Measurements from ENCODE around the gene RBFOX2. TPM values are rescaled to one million over a fixed set of nuclear protein-coding genes. Genes with fewer than 3 reads are reported as not detected.

Gene RBFOX2
- total and polyA plus RNA-seq, 11 donors = 31.0 to 102 (median 84.0) TPM

DNA sequence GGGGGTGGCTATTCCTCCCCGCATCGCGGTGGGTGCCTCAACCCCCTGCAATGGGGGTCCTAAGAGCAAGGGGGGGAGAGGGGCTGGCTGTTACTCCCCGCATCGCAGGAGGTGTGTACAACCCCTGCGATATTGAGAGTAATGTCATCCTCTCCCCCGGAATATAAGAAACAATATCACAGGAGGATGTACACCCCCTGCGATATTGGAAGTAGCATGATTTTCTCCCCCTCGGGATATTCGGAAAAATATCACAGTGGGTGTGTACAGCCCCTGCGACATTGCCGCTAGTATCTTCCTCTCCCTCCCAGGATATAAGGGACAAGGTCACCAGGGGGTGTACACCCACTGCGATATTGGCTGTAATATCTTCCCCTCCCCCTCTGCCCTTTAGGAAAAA lies 333.4 kb downstream of the RBFOX2 start:
- intact Hi-C loops (cut with DNase I) = no loop called here
- H3K27me3 ChIP-seq = no peaks in the 10 kb centered on the region
- no peak overlapping the region for H3K27ac ChIP-seq
- 80 to 86% (median 84%) methylated on average over 10 to 13 of the region's 13 CpGs for WGBS, 4 donors
- no peaks in the 10 kb centered on the region for H3K4me1 ChIP-seq
- no peaks in the 10 kb centered on the region for H3K36me3 ChIP-seq
- no peak for ATAC-seq
- H3K9me3 ChIP-seq = no peaks in the 10 kb centered on the region
- no peak for TF ChIP-seq POLR2A (IDR thresholded peaks at IDR 0.05)
- TF ChIP-seq, protein P1, sequence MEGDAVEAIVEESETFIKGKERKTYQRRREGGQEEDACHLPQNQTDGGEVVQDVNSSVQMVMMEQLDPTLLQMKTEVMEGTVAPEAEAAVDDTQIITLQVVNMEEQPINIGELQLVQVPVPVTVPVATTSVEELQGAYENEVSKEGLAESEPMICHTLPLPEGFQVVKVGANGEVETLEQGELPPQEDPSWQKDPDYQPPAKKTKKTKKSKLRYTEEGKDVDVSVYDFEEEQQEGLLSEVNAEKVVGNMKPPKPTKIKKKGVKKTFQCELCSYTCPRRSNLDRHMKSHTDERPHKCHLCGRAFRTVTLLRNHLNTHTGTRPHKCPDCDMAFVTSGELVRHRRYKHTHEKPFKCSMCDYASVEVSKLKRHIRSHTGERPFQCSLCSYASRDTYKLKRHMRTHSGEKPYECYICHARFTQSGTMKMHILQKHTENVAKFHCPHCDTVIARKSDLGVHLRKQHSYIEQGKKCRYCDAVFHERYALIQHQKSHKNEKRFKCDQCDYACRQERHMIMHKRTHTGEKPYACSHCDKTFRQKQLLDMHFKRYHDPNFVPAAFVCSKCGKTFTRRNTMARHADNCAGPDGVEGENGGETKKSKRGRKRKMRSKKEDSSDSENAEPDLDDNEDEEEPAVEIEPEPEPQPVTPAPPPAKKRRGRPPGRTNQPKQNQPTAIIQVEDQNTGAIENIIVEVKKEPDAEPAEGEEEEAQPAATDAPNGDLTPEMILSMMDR (IDR thresholded peaks at IDR 0.05) = no peak
- H3K4me3 ChIP-seq = no peak overlapping the region
- no peak for DNase-seq

DNA sequence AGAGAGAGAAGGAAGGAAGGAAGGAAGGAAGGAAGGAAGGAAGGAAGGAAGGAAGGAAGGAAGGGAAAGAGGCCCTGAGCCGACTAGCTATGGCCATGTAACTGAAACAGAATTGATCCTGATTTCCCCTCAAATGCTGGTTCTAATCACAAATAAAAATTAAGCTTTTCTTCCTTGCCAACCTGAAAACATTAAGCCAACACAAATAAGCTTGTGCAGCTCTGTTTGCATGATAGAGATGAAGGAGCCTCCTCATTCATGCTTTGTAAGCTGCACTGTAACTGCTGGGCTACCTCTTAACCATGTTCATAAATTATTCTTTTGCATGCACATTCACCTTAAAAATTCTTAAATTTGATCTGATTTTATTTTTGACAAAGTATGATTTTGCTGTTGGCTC lies 338.6 kb downstream of the RBFOX2 start:
- TF ChIP-seq POLR2A (IDR thresholded peaks at IDR 0.05) = no peak
- TF ChIP-seq, protein P1 (IDR thresholded peaks at IDR 0.05) = no peak
- DNase-seq (no peak), ATAC-seq (no peak)
- intact Hi-C loops (cut with DNase I) = no loop called here
- Histone ChIP-seq H3K36me3 (no peaks in the 10 kb centered on the region), H3K27me3 (no peaks in the 10 kb centered on the region), H3K4me1 (no peaks in the 10 kb centered on the region), H3K9me3 (no peaks in the 10 kb centered on the region), H3K4me3 (no peak overlapping the region), H3K27ac (no peak overlapping the region)
- WGBS, 4 donors = 48 to 71% (median 55%) methylated on average over 1 of the region's 1 CpG

DNA sequence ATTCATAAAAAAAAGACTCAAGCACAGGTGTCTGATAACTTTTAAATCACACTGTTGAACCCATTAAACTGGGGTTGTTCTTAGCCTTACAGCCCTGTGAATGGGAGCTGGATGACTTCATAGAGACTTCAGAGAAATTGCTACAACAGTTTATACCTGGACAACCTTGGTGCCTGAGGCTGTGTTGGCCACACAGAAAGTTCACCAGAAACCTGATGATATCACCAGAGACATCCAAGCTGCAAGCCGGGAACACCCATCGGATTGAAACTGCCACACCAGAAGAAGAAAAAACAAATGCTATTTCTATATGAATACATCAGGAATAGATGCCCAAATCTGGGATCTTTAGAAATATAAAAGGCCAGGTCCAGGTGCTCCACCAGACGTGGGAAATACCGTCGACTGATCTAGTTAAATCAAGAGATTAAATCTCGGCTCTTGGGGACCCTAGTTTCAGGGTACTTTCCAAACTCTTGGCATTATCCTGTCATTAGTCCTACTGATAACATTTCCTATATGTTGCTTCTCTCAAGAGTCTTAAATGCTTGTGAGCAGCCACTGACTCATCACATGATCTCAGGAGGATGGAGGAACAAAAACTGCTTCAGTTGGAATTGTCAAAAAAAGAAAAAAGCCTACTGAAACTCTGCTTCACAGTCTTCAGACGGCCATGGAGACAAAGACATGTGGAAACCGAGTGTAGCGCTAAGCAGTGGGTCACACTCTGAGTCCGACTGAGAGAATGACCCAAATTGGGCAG lies 339.5 kb downstream of the RBFOX2 start:
- 78 to 86% (median 79%) methylated on average over 10 of the region's 10 CpGs for WGBS, 4 donors
- no peak overlapping the region for H3K4me3 ChIP-seq
- H3K27me3 ChIP-seq = no peaks in the 10 kb centered on the region
- no peaks in the 10 kb centered on the region for H3K9me3 ChIP-seq
- no peak for TF ChIP-seq POLR2A (IDR thresholded peaks at IDR 0.05)
- TF ChIP-seq, protein P1 (IDR thresholded peaks at IDR 0.05) = no peak
- DNase-seq = no peak
- peaks cover 0 to 6% (median 0%) of the 10 kb centered on the region in 12 donors for H3K4me1 ChIP-seq
- H3K27ac ChIP-seq = no peak overlapping the region
- ATAC-seq = no peak
- intact Hi-C loops (cut with DNase I) = loop anchor here in 1 of 10 donors (10.0 kb wide), 1 partner anchor 46 kb away; no protein-coding TSS in a partner anchor
- no peaks in the 10 kb centered on the region for H3K36me3 ChIP-seq

Other genes starting within 250 kb of the RBFOX2 start
- 100 to 1,000 TPM in 1 of 9 donors, 10 to 100 TPM in 8; 16.9 to 103 (median 24.5) TPM for gene APOL3, start 131.9 kb upstream of the RBFOX2 start, total RNA-seq
- 10 to 100 TPM; 23.9 to 24.6 TPM for gene APOL3, start 131.9 kb upstream of the RBFOX2 start, polyA plus RNA-seq
- 10 to 100 TPM in 2 of 9 donors, 1 to 10 TPM in 5, not detected in 2; 1.7 to 26.5 (median 5.7) TPM for gene APOL4, start 173.0 kb upstream of the RBFOX2 start, total RNA-seq
- 1 to 10 TPM; 2.8 to 3.2 TPM for gene APOL4, start 173.0 kb upstream of the RBFOX2 start, polyA plus RNA-seq
- 100 to 1,000 TPM in 1 of 9 donors, 10 to 100 TPM in 8; 26.6 to 213 (median 55.9) TPM for gene APOL2, start 210.7 kb upstream of the RBFOX2 start, total RNA-seq
- gene APOL2, start 210.7 kb upstream of the RBFOX2 start, polyA plus RNA-seq = 10 to 100 TPM; 37.2 to 44.7 TPM
- gene APOL1, start 224.3 kb upstream of the RBFOX2 start, total RNA-seq = 100 to 1,000 TPM in 1 of 9 donors, 10 to 100 TPM in 8; 10.4 to 132 (median 18.1) TPM
- 10 to 100 TPM; 13.4 to 18.9 TPM for gene APOL1, start 224.3 kb upstream of the RBFOX2 start, polyA plus RNA-seq